SH-SY5Y (cell line): Measurements from ENCODE around the gene DFFA.

Source experiments
- GATA2 ChIP-seq: IDR thresholded peaks from 2 replicates; pipeline ENCODE4 v1.6.1; 2011; ENCODE audit warnings: mild to moderate bottlenecking, low read depth, low read length
- GATA3 ChIP-seq: IDR thresholded peaks from 2 replicates; pipeline ENCODE4 v1.6.1; 2011; ENCODE audit warnings: low read depth, mild to moderate bottlenecking, low read length, moderate library complexity

The DFFA gene

GRCh38 chr1:10432910-10433700, 39.2 kb downstream of the DFFA start:
- TF ChIP-seq GATA3 (no peak), GATA2 (no peak)

- TF ChIP-seq GATA2 = no peak; the same call in 1 of the 2 replicates
- TF ChIP-seq GATA3 = no peak
Observed at GRCh38 chr1:10431070-10431730, 41.1 kb downstream of the DFFA start.

GRCh38 chr1:10430216-10431069, 41.9 kb downstream of the DFFA start, which contains the start of gene CENPS:
Gene CENPS, plus strand, starts transcription at chr1:10430433. Its CDS starts 85 bp downstream, at chr1:10430518.
- TF ChIP-seq GATA3 (no peak), GATA2 (no peak; the same call in 1 of the 2 replicates)

- TF ChIP-seq GATA2 (no peak), GATA3 (no peak)
Observed at GRCh38 chr1:10429868-10430215, 42.5 kb downstream of the DFFA start.

- no peak for TF ChIP-seq GATA3
- TF ChIP-seq GATA2 = no peak
Observed at GRCh38 chr1:10428984-10429383, 43.3 kb downstream of the DFFA start.

- TF ChIP-seq GATA2 = no peak
- no peak for TF ChIP-seq GATA3
Observed at GRCh38 chr1:10424651-10425050, 47.7 kb downstream of the DFFA start.

- no peak for TF ChIP-seq GATA3
- TF ChIP-seq GATA2 = no peak
Observed at GRCh38 chr1:10424034-10424433, 48.3 kb downstream of the DFFA start.

GRCh38 chr1:10421637-10422036, 50.7 kb downstream of the DFFA start:
- TF ChIP-seq GATA3 (no peak), GATA2 (no peak)

- TF ChIP-seq GATA3 (no peak), GATA2 (no peak)
Observed at GRCh38 chr1:10419351-10419750, 53.0 kb downstream of the DFFA start.

GRCh38 chr1:10415211-10415930, 57.0 kb downstream of the DFFA start:
- TF ChIP-seq GATA2 (no peak), GATA3 (no peak)

GRCh38 chr1:10407201-10407600, 65.1 kb downstream of the DFFA start:
- TF ChIP-seq GATA3 = no peak
- TF ChIP-seq GATA2 = no peak
